ENCODE results near the gene HPSE2.
"Not testable (repeated sequence)": the region's sequence is repeated elsewhere in the genome, so short reads cannot be mapped to it uniquely, and the experiment has no call there.

HPSE2 gene

GRCh38 chr10:99161165-99161564 is 74.5 kb downstream of the HPSE2 start:
- no peak for DNase-seq (ENCODE audit: low read depth)

GRCh38 chr10:99143651-99144050 is 92.0 kb downstream of the HPSE2 start:
- no peak for DNase-seq (ENCODE audit: low read depth)

GRCh38 chr10:99143011-99143410 is 92.6 kb downstream of the HPSE2 start:
- no peak for DNase-seq (ENCODE audit: low read depth)

- not testable (repeated sequence) for DNase-seq (ENCODE audit: low read depth)
These were observed 102.8 kb downstream of the HPSE2 start for GRCh38 chr10:99132897-99133296.

- DNase-seq (ENCODE audit: low read depth) = no peak
These were observed 109.8 kb downstream of the HPSE2 start for GRCh38 chr10:99125879-99126278.

GRCh38 chr10:99124376-99124775 is 111.3 kb downstream of the HPSE2 start:
- no peak for DNase-seq (ENCODE audit: low read depth)

GRCh38 chr10:99123851-99124250 is 111.8 kb downstream of the HPSE2 start:
- no peak for DNase-seq (ENCODE audit: low read depth)

- DNase-seq (ENCODE audit: low read depth) = no peak
These were observed 112.3 kb downstream of the HPSE2 start for GRCh38 chr10:99123336-99123735.

GRCh38 chr10:99119258-99119748 is 116.3 kb downstream of the HPSE2 start:
- no peak for DNase-seq (ENCODE audit: low read depth)

- no peak for DNase-seq (ENCODE audit: low read depth)
These were observed 119.9 kb downstream of the HPSE2 start for GRCh38 chr10:99115703-99116102.

GRCh38 chr10:99085358-99085757 is 150.3 kb downstream of the HPSE2 start:
- no peak for DNase-seq (ENCODE audit: low read depth)

- DNase-seq (ENCODE audit: low read depth) = no peak
These were observed 151.5 kb downstream of the HPSE2 start for GRCh38 chr10:99084161-99084560.

- DNase-seq (ENCODE audit: low read depth) = no peak
These were observed 155.2 kb downstream of the HPSE2 start for GRCh38 chr10:99080275-99080945.

- no peak for DNase-seq (ENCODE audit: low read depth)
These were observed 173.1 kb downstream of the HPSE2 start for GRCh38 chr10:99062591-99062990.

GRCh38 chr10:99058762-99059161 is 176.9 kb downstream of the HPSE2 start:
- no peak for DNase-seq (ENCODE audit: low read depth)

- no peak for DNase-seq (ENCODE audit: low read depth)
These were observed 177.5 kb downstream of the HPSE2 start for GRCh38 chr10:99057936-99058690.

GRCh38 chr10:99045671-99046070 is 190.0 kb downstream of the HPSE2 start:
- no peak for DNase-seq (ENCODE audit: low read depth)

GRCh38 chr10:99042051-99042771 is 193.4 kb downstream of the HPSE2 start:
- DNase-seq (ENCODE audit: low read depth) = no peak

- DNase-seq (ENCODE audit: low read depth) = no peak
These were observed 194.2 kb downstream of the HPSE2 start for GRCh38 chr10:99041468-99041867.

GRCh38 chr10:99013885-99014284 is 221.8 kb downstream of the HPSE2 start:
- no peak for DNase-seq (ENCODE audit: low read depth)

- no peak for DNase-seq (ENCODE audit: low read depth)
These were observed 225.4 kb downstream of the HPSE2 start for GRCh38 chr10:99010286-99010685.

- DNase-seq (ENCODE audit: low read depth) = no peak
These were observed 227.6 kb downstream of the HPSE2 start for GRCh38 chr10:99008054-99008453.

GRCh38 chr10:99007457-99007856 is 228.2 kb downstream of the HPSE2 start:
- no peak for DNase-seq (ENCODE audit: low read depth)

Data from stromal cell of bone marrow (primary cell).